Stimulated activated CD8-positive, alpha-beta memory T cell treated with anti-CD3 and anti-CD28 coated beads, Interleukin-2, amount 100 ng/mL, for 1 hour (primary cell): ENCODE results near the gene PDE6B.
A peak's percentile ranks its signal among the peaks of the same experiment; 100 is the strongest.
"Not testable (repeated sequence)": the region's sequence is repeated elsewhere in the genome, so short reads cannot be mapped to it uniquely, and the experiment has no call there.

Source experiments
- DNase-seq, 2 donors: peaks; one replicate each; pipeline ENCODE4 v3.0.0-alpha.2; 2020; ENCODE audit warnings: low read depth in 2 of 2

Gene PDE6B

DNA sequence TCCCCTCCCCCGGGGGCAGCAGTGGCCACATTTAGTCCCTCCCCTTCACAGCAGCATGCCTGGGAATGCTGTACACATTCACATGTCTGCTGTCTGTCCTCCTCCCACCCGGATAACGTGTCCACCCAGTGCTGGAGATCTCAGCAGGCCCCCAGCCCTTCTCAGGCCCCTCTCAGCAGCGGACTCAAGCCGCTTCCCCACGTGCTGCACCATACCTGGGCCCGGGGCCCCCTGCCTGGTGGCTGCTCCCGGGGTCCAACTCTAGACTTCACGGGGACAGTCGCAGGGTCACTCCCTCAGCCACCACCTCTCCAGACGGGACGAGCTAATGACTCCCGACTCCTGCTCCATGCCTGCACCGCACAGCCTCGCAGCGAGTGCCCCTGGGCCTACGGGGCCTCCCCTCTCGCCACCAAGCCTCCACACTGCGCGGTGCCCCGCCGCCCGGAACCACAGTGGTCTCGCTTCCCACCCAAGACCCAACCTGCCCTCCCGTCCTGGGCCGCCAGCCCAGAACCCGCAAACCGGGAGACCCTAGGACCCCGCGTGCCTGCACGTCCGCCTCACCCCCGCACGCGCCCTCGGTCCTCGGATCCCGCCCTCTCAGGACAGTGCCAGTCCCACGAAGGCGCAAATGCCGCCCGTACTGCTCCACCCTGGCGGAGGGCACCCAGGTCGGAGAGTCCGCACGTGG, 79.0 kb downstream of the PDE6B start:
- DNase-seq: no peak

DNA sequence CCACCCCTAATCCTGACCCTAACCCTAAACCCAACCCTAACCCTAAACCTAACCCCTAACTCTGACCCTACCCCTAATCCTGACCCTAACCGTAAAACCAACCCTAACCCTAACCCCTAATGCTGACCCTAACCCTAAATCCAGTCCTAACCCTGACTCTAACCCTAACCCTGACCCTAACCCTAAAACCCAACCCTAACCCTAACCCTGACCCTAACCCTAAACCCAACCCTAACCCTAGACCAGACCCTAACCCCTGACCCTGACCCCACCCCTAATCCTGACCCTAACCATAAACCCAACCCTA, 79.6 kb downstream of the PDE6B start:
- no peak for DNase-seq

DNA sequence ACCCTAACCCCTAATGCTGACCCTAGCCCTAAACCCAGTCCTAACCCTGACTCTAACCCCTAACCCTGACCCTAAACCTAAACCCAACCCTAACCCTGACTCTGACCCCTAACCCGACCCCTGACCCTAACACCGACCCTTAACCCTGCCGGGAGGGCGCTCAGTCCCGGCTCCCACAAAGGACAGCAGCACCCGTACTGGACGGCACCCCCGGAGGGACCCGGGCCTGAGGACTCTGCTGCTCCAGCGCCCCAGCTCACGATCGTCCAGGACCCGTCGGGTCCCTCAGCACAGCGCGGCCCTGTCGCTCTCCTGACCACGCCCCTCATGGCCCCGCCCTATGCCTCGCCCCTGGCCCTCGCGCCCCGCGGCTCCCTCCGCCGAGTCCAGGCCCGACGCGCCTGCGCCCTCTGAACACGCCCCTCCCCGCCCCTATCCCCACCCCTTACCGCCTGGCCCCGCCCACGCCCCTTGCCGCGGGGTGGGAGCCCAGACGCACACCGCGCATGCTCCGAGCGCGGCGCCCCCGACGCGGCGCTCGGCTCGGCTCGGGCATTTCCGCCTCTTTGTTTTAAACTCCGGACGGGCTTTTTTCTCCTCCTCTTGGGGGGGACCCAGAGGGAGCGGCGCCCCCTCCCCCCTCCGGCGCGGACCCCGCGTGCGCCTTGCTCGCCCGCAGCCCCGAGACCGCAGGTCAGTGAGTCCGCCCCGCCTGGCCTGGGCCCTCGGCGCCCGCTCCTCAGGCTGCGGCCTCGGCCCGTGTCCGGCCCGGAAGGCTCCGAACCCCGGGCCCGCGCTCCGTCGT, 80.1 kb downstream of the PDE6B start, which contains the start of gene PCGF3:
TSS of gene PCGF3 (plus strand) at position 555 of the 805 bp plus-strand sequence. CDS start 27,849 bp downstream, outside the sequence.
- DNase-seq: peak; percentile 88 to 95

DNA sequence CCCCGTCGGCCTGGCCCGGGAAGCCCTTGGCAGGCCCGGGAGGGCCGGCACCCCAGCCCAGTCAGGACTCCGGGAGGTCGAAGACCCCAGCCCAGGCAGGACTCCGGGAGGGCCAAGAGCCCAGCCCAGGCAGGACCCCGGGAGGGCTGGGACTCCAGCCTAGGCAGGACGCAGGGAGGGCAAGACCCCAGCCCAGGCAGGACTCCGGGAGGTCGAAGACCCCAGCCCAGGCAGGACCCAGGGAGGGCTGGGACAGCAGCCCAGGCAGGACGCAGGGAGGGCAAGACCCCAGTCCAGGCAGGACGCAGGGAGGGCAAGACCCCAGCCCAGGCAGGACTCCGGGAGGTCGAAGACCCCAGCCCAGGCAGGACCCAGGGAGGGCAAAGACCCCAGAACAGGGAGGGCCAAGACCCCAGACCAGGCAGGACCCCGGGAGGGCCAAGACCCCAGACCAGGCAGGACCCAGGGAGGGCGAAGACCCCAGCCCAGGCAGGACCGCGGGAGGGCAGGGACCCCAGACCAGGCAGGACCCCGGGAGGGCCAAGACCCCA, 80.8 kb downstream of the PDE6B start:
- DNase-seq: not testable (repeated sequence)

DNA sequence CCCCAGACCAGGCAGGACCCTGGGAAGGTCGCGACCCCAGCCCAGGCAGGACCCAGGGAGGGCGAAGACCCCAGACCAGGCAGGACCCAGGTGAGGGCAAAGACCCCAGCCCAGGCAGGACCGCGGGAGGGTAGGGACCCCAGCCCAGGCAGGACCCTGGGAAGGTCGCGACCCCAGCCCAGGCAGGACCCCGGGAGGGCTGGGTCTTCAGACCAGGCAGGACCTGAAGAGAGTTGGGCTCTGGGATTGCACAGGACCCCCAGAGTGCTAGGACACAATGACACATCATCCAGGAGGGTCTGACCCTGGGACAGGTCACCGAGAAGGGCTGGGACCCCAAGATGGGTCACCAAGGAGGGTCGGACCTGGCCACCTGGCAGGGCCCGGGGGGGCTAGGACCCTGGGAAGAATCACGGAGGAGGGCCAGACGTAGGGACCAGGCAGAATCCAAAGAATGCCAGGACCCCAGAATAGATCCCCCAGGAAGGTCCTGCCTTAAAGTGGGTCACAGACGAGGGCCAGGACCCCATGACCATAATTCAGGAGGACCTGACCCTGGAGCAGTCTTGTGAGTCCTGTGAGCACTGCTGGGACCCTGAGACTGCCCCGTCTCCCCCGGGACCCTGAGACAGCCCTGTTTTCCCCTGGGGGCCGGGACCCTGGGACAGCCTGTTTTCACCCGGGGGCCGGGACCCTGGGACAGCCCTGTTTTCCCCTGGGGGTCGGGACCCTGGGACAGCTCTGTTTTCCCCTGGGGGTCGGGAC, 81.6 kb downstream of the PDE6B start:
- DNase-seq: no peak

DNA sequence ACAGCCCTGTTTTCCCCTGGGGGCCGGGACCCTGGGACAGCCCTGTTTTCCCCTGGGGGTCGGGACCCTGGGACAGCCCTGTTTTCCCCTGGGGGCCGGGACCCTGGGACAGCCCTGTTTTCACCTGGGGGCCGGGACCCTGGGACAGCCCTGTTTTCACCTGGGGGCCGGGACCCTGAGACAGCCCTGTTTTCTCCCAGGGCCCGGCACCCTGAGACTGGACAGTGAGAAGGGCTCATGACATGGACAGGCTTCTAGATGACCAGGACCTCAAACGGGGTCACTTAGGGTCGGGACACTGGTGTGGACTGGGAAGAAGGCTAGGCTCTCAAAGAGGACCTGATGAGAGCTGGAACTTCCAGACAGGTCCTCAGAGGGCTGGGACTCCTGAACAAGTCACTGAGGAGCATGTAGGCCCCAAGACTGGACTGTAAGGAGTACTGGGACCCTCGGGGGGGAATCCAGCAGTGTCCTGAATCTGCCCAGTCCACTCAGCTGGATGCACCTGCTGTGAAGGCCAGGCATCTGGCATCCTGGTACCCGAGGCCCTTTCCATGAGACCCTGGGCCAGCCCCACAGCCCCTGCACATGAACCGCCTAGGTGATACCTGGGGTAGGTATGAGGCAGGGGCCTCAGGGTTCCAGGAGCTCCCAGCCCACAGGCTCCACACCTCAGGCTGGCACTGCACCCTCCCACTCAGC, 82.7 kb downstream of the PDE6B start:
- DNase-seq: no peak

DNA sequence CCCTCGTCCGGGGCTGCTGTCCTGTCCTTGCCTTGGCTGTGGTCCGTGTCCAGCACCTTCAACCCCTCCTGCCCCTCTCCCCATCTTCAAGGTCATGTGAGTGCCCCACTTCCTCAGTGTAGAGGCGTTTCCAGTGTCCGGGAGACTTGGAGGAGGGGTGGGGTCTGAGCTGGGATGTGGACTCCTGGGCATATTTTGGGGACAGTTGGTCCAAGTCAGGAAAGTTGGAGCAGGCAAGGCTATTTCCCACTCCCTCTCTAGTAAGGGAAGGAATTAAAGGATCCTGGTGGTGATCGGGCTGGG, 83.2 kb downstream of the PDE6B start:
- no peak for DNase-seq

DNA sequence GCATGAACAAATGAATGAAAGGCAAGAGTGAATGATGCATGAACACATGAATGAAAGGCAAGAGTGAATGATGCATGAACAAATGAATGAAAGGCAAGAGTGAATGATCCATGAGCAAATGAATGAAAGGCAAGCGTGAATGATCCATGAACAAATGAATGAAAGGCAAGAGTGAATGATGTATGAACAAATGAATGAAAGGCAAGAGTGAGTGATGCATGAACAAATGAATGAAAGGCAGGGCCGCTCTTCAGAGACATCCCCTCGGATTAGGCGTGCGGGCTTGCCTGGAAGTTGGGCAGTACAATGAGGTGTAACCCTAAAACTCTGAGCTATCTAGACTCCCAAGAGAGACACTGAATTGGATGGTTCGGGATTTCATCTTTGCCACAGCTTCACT, 84.0 kb downstream of the PDE6B start:
- DNase-seq: no peak

DNA sequence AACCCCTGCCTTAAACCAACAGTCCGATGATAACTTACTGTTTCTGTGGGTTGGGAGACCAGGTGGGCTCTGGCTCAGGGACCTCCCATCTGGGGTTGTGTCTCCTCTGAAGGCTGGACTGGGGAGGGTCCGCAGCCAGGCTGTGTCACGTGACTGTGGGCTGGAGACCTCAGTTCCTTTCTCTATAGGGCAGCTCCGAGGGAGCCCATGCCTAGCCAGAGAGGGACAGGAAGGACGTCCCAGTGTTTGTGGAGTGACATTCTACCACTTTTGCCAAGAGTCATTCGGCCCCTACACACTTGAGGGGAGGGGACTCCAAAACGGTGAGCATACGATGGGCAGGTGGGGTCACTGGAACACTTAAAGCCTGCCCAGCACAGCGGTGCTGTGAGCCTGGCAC, 84.7 kb downstream of the PDE6B start:
- no peak for DNase-seq

DNA sequence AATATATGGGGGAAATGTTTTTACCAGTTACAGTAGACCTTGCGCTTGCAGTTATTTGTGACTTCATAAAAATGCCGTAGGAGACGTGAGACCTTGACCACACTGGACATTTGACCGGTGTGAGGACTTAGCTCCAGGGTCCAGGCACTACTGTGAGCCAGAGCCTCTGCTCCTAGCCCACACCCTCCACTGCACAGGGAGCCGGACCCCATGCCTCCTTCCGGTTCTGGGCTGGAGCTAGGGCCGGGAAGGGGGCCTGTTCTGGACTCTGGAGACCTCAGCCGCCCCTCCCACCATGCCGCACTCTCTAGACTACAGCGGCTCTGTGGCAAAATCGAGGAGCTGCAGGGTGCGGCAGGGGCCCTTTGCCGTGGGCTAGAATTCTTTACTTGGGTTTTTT, 85.5 kb downstream of the PDE6B start:
- no peak for DNase-seq

DNA sequence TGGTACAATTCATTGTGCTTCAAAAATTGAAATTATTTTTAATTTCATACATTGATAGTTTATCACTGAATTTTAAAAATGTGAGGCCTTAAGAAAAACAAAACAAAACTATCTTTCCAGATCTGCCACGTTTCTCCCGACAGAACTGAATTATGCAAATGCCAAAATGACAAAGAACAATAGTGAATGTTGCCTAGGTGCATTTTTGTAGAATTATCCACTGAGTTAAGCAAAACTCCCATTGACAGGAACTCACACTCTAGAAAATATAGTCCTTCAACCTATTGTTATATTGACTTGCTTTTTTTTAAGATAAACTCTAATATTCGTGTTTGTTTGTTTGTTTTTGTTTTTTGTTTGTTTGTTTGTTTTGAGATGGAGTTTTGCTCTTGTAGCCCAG, 86.7 kb downstream of the PDE6B start:
- DNase-seq: no peak

DNA sequence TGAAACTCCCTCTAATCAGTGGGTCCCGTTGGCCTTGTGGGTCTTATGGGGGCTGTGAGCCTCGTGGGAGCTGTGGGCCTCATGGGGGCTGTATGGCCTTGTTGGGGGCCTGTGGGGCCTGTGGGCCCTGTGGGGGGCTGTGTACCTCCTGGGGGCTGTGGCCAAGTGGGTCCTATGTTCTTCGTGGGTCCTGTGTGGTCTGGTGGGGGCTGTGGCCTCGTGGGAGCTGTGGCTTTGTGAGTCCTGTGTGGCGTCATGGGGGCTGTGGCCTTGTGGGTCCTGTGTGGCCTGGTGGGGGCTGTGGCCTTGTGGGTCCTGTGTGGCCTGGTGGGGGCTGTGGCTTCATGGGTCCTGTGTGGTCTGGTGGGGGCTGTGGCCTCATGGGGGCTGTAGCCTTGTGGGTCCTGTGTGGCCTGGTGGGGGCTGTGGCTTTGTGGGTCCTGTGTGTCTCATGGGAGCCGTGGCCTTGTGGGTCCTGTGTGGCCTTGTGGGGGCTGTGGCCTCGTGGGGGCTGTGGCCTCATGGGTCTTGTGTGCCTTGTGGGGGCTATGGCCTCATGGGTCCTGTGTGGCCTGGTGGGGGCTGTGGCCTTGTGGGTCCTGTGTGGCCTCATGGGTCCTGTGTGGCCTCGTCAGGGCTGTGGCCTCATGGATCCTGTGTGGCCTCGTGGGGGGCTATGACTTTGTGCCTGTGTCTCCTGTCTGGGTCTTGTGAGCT, 87.7 kb downstream of the PDE6B start:
- no peak for DNase-seq

DNA sequence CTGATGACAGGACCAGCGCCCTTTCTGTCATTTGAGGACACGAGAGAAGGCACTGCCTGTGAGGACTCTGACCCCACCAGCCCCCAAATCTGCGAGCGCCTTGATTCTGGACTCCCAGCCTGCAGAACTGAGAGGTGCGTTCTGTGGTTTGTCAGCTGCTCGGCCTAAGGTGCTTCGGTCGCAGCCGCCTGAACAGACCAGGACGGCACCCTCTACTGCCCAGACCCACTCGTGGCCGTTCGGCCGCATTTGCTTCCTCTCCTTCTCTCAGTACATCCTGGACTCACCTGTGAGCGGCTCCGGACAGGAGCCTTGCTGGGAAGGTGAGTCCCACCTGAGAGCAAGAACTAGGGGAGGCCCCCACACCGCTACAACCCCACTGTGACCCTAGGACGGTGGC, 88.7 kb downstream of the PDE6B start:
- no peak for DNase-seq

DNA sequence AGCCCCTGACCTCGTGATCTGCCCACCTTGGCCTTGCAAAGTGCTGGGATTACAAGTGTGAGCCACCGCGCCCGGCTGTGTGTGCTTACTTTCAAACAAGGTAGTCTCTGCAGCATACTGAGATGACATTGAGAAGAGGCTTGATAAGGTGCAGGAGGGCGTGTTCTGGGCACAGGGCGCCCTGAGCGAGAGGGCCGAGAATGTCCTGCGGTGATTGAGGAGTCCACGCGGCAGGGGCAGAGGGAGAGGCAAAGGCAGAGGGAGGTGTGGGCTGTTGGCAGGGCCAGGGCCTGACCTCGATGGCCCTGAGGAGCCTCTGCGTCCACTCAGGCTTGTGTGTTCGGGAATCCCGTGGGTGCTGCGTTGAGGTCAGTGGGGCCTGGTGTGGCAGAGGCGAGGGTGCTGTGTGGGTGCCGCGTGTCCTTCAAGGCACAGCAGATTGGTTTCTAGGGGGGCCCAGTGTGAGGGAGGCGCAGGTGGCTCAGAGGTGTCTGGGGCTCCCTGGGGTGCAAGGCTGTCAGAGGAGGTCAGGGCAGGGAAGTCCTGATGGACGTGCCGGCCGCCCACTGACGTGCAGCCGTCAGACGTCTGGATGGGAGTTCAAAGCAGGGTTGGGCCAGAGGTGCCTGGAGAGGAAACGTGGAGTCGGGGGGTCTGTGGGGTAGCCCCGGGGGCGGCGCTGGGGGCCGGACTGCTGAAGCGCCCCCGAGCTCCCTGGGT, 92.4 kb downstream of the PDE6B start:
- DNase-seq: no peak

DNA sequence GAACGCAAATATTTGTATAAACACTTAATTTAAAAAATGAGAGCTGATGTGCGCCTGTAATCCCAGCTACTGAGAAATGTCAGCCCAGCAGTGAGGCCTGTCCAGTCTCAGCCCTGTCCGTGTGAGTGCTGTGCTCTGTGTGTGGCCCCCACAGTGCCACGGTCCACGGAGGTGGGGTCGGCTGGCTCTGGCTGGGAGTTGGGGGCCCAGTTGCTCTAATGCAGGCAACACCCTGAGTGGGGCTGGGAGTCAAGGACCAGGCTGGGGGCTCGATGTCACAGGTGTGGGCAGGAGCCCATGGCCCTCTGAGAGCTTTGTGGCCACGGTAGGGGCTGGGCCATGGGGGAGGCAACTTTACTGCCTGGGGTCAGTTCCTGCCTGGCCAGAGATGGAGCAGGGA, 93.1 kb downstream of the PDE6B start:
- DNase-seq: no peak
